Kidney epithelial cell (primary cell): Measurements from ENCODE around the gene ABCA13. TPM values are rescaled to one million over a fixed set of nuclear protein-coding genes. Genes with fewer than 3 reads are reported as not detected.

Experiments used
- DNase-seq: peaks from one replicate; pipeline ENCODE4 v3.0.0-alpha.2; 2010; ENCODE audit warnings: low read depth
- H3K27me3 ChIP-seq: 2 replicates; pipeline ENCODE4 v1.6.0; 2011; ENCODE audit warnings: low read length; ENCODE audit not compliant: control insufficient read depth, insufficient read depth
- H3K36me3 ChIP-seq: 2 replicates; pipeline ENCODE4 v1.5.1; 2011; ENCODE audit warnings: low read length; ENCODE audit not compliant: control insufficient read depth, insufficient read depth
- H3K4me3 ChIP-seq: 2 replicates; pipeline ENCODE4 v1.5.1; 2011; ENCODE audit warnings: low read depth, mild to moderate bottlenecking, control low read depth, low read length
- total RNA-seq: library from RNA; depleted of rRNA; stranded (reverse); fragments of >200 nt; gene quantifications from 2 replicates; pipeline ENCODE4 v1.2.3, GENCODE V29; 2015
- TF ChIP-seq, protein P1 (sequence below): IDR thresholded peaks from 2 replicates; pipeline ENCODE4 v1.5.1; 2011; ENCODE audit warnings: mild to moderate bottlenecking, moderate library complexity, low read length, control low read depth, inconsistent platforms; ENCODE audit not compliant: insufficient read depth, poor library complexity, severe bottlenecking

ABCA13 gene
- total RNA-seq, 1 donor from 2014 or later = 0.71 TPM

- TF ChIP-seq, protein P1, sequence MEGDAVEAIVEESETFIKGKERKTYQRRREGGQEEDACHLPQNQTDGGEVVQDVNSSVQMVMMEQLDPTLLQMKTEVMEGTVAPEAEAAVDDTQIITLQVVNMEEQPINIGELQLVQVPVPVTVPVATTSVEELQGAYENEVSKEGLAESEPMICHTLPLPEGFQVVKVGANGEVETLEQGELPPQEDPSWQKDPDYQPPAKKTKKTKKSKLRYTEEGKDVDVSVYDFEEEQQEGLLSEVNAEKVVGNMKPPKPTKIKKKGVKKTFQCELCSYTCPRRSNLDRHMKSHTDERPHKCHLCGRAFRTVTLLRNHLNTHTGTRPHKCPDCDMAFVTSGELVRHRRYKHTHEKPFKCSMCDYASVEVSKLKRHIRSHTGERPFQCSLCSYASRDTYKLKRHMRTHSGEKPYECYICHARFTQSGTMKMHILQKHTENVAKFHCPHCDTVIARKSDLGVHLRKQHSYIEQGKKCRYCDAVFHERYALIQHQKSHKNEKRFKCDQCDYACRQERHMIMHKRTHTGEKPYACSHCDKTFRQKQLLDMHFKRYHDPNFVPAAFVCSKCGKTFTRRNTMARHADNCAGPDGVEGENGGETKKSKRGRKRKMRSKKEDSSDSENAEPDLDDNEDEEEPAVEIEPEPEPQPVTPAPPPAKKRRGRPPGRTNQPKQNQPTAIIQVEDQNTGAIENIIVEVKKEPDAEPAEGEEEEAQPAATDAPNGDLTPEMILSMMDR = no peak
- no peak for DNase-seq
- Histone ChIP-seq H3K27me3 (no peaks in the 10 kb centered on the region), H3K4me3 (no peak overlapping the region), H3K36me3 (no peaks in the 10 kb centered on the region)
Observed at GRCh38 chr7:48366096-48366495, 194.8 kb downstream of the ABCA13 start.

- no peak overlapping the region for H3K4me3 ChIP-seq
- TF ChIP-seq, protein P1 = no peak
- H3K36me3 ChIP-seq = no peaks in the 10 kb centered on the region
- DNase-seq = no peak
- no peaks in the 10 kb centered on the region for H3K27me3 ChIP-seq
Observed at GRCh38 chr7:48376263-48376662, 205.0 kb downstream of the ABCA13 start.

DNA sequence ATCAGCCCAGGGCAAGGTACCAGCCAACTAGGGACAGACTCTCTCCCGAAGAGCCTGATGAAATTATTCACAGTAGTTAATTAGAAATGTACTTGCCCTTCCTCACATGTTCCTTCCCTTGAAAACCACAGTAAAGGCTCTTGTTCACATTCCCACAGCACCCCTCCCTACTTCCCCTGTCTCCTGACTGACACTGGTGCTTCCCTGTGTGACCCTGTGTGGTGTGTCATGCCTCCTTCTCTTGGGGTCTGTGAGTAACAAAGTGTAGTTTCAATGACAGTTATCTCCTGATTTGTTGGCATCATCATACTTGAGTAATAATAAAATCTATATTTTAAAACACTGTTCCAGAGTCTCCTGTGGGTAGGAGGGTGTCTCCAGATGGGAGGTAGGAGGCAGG lies 209.7 kb downstream of the ABCA13 start:
- H3K4me3 ChIP-seq = no peak overlapping the region
- no peaks in the 10 kb centered on the region for H3K27me3 ChIP-seq
- H3K36me3 ChIP-seq = no peaks in the 10 kb centered on the region
- no peak for DNase-seq
- TF ChIP-seq, protein P1 = no peak

GRCh38 chr7:48381571-48381970 lies 210.3 kb downstream of the ABCA13 start:
- no peaks in the 10 kb centered on the region for H3K36me3 ChIP-seq
- H3K27me3 ChIP-seq = no peaks in the 10 kb centered on the region
- no peak for DNase-seq
- no peak overlapping the region for H3K4me3 ChIP-seq
- TF ChIP-seq, protein P1 = no peak

DNA sequence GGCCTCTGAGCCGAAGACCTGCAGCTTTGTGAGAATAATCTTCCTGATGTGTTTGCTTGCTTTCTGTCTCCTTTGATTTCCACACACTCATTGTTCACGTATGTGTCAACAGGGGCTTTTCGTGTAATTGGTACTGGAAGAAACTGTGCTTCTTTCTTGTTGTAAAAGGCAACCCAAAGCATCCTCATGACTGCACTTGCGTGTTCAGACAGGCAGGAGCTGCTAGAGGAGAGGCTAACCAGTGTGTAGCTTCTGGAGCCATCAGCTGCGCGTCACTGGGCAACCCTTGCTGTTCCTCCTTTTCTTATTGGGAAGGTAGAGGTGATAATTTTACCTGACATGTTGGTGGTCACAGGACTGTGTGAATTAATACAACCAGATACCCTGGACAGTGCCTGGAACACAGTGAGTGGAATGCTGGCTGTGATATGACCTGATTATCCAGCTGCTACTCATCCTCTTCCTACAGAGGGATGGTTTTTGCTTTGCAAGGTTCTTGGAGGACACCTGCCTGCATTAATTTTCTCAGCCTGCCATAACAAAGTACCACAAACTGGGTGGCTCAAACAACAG lies 213.0 kb downstream of the ABCA13 start:
- no peaks in the 10 kb centered on the region for H3K27me3 ChIP-seq
- H3K4me3 ChIP-seq = no peak overlapping the region
- TF ChIP-seq, protein P1 = no peak
- DNase-seq = no peak
- no peaks in the 10 kb centered on the region for H3K36me3 ChIP-seq

GRCh38 chr7:48387932-48388331 lies 216.7 kb downstream of the ABCA13 start:
- no peaks in the 10 kb centered on the region for H3K36me3 ChIP-seq
- H3K27me3 ChIP-seq = no peaks in the 10 kb centered on the region
- H3K4me3 ChIP-seq = no peak overlapping the region
- no peak for DNase-seq
- TF ChIP-seq, protein P1 = no peak
